Endothelial cell of umbilical vein (primary cell): Measurements from ENCODE around the gene TOX2. TPM values are rescaled to one million over a fixed set of nuclear protein-coding genes. Genes with fewer than 3 reads are reported as not detected.

ENCODE experiments used
- BruUV-seq: library from RNA; stranded (reverse); fragments of 400-500 nt; replicated peaks from 2 replicates; lab custom pipeline; 2021; lab: Mats Ljungman, UMichigan
- CTCF ChIA-PET: fragments of 300-600, 350-600 bp; sonication (Branson Sonifier 250); formaldehyde crosslinking; loops from one replicate; lab custom pipeline; 2021; ENCODE audit warnings: antibody characterized with exemption, inconsistent platforms; lab: Charles Lee
- POLR2A ChIA-PET: fragments of 300-600, 350-600 bp; sonication (Branson Sonifier 250); formaldehyde crosslinking; loops from one replicate; lab custom pipeline; 2021; ENCODE audit warnings: antibody characterized with exemption, inconsistent platforms; lab: Charles Lee
- DNase-seq: peaks from one replicate; pipeline ENCODE4 v3.0.0-alpha.2; 2011; ENCODE audit warnings: low read depth, low spot score
- FAIRE-seq: peaks from 2 replicates; lab custom pipeline; 2011; peaks lifted over from hg19 to GRCh38; lab: Jason Lieb, UNC
- H2AFZ ChIP-seq: 2 replicates; pipeline ENCODE4 v1.6.0; 2012; ENCODE audit warnings: low read depth, low read length, control low read depth, inconsistent platforms
- H3K27ac ChIP-seq: 2 replicates; pipeline ENCODE4 v1.5.1; 2011; ENCODE audit warnings: low read depth, mild to moderate bottlenecking, control low read depth, low read length, moderate library complexity; ENCODE audit not compliant: insufficient read depth
- H3K27me3 ChIP-seq, 2 experiments: 2 replicates each; pipeline versions ENCODE4 v1.6.0 to v1.6.1; 2011; ENCODE audit warnings: low read length in 2 of 2, mixed read lengths in 1 of 2; ENCODE audit not compliant: control insufficient read depth in 2 of 2, insufficient read depth in 2 of 2
- H3K36me3 ChIP-seq, 2 experiments: 2 replicates in 1 of 2; 3 replicates in 1 of 2; pipeline ENCODE4 v1.5.1; 2011; ENCODE audit warnings: low read length in 2 of 2, mild to moderate bottlenecking in 1 of 2, moderate library complexity in 1 of 2; ENCODE audit not compliant: control insufficient read depth in 2 of 2, insufficient read depth in 2 of 2; ENCODE audit errors: extremely low read depth in 1 of 2
- H3K4me1 ChIP-seq: 3 replicates; pipeline ENCODE4 v1.5.1; 2011; ENCODE audit warnings: mild to moderate bottlenecking, low read length; ENCODE audit not compliant: control insufficient read depth, insufficient read depth; ENCODE audit errors: extremely low read depth
- H3K4me2 ChIP-seq: 2 replicates; pipeline ENCODE4 v1.6.1; 2011; ENCODE audit warnings: low read length, control low read depth, mixed read lengths; ENCODE audit not compliant: insufficient read depth
- H3K4me3 ChIP-seq, 3 experiments: fragments of 200-600 bp in 1 of 3; sonication (generic), shearing (Covaris generic) in 1 of 3; replicated peaks in 1 of 3; 2 replicates each; pipeline ENCODE4 v1.5.1; 2011 to 2016; ENCODE audit warnings: control low read depth in 3 of 3, low read length in 3 of 3, mild to moderate bottlenecking in 2 of 3, inconsistent platforms in 1 of 3, low read depth in 1 of 3, moderate library complexity in 1 of 3; ENCODE audit not compliant: insufficient read depth in 1 of 3
- H3K79me2 ChIP-seq: 2 replicates; pipeline ENCODE4 v1.6.0; 2012; ENCODE audit warnings: low read length, inconsistent platforms; ENCODE audit not compliant: control insufficient read depth, insufficient read depth
- H3K9ac ChIP-seq: replicated peaks from 2 replicates; pipeline ENCODE3; 2011; ENCODE audit warnings: low read length, control low read depth; ENCODE audit not compliant: insufficient read depth; ENCODE audit errors: extremely low read depth
- H3K9me1 ChIP-seq: replicated peaks from 3 replicates; pipeline ENCODE4 v1.6.0; 2011; ENCODE audit warnings: mild to moderate bottlenecking, low read length; ENCODE audit not compliant: control insufficient read depth, insufficient read depth; ENCODE audit errors: extremely low read depth
- H3K9me3 ChIP-seq: replicated peaks from 2 replicates; pipeline ENCODE4 v1.5.1; 2012; ENCODE audit warnings: low read length, inconsistent platforms; ENCODE audit not compliant: control insufficient read depth, insufficient read depth
- H4K20me1 ChIP-seq: replicated peaks from 2 replicates; pipeline ENCODE3; 2011; ENCODE audit warnings: mild to moderate bottlenecking, low read length; ENCODE audit not compliant: control insufficient read depth, insufficient read depth; ENCODE audit errors: extremely low read depth
- EZH2 ChIP-seq: IDR thresholded peaks from 2 replicates; pipeline ENCODE4 v1.6.1; 2012; ENCODE audit warnings: borderline replicate concordance, low read depth, mild to moderate bottlenecking, moderate library complexity, low read length, inconsistent platforms; ENCODE audit not compliant: severe bottlenecking
- MAX ChIP-seq: IDR thresholded peaks from 2 replicates; pipeline ENCODE4 v1.6.1; 2011; ENCODE audit not compliant: insufficient read depth, insufficient read length
- MYC ChIP-seq: IDR thresholded peaks from one replicate; pipeline ENCODE4 v1.6.1; 2011; ENCODE audit warnings: mild to moderate bottlenecking, low read depth, low read length
- POLR2A ChIP-seq: IDR thresholded peaks from 2 replicates; pipeline ENCODE4 v1.6.1; 2012; ENCODE audit warnings: low read depth, mild to moderate bottlenecking, control low read depth, low read length
- dilution Hi-C: fragments of 300-500 bp; cut with MboI; formaldehyde crosslinking; loops from one replicate; pipeline ENCODE4 v1.15.0; 2019; ENCODE audit warnings: low sequenced_read_pairs; ENCODE audit not compliant: extremely low pct_ligation_motif_present
- intact Hi-C: fragments of 100-400 bp; cut with micrococcal nuclease; formaldehyde crosslinking; loops from one replicate; pipeline ENCODE4 v1.10.0; 2022
- polyA plus RNA-seq, 4 experiments: library from polyadenylated mRNA; depleted of rRNA in 3 of 4; stranded (reverse) in 3 of 4; unstranded in 1 of 4; fragments of >200 nt; gene quantifications; 2 replicates each; pipeline versions ENCODE4 v1.2.1 to v1.2.3, GENCODE V29; 2011 to 2012; ENCODE audit warnings: missing spikeins in 1 of 4
- total RNA-seq: library from RNA; stranded (reverse); gene quantifications from 2 replicates; pipeline ENCODE4 v1.2.3, GENCODE V29; 2021

TOX2 gene
- total and polyA plus RNA-seq, 2 donors (not counting 3 experiments of a cell fraction or from before 2014, with no cell fraction given), result 7.0 to 18.6 TPM

GRCh38 chr20:44003609-44004008 lies 89.0 kb downstream of the TOX2 start:
- intact Hi-C loops (no loop called here), dilution Hi-C loops (no loop called here)
- Histone ChIP-seq H3K27me3 (no peaks in the 10 kb centered on the region), H3K4me3 (no peak overlapping the region), H4K20me1 (no peaks in the 10 kb centered on the region), H3K4me1 (no peaks in the 10 kb centered on the region), H3K9ac (no peak overlapping the region), H3K4me2 (no peak overlapping the region), H3K9me1 (no peaks in the 10 kb centered on the region), H3K27ac (no peak overlapping the region), H2AFZ (no peak overlapping the region), H3K36me3 (no peaks in the 10 kb centered on the region), H3K9me3 (no peaks in the 10 kb centered on the region), H3K79me2 (no peaks in the 10 kb centered on the region)
- DNase-seq (no peak), FAIRE-seq (no peak)
- no TSS peak for BruUV-seq
- TF ChIP-seq MAX, result no peak
- no peak for TF ChIP-seq POLR2A
- no peak for TF ChIP-seq MYC
- CTCF ChIA-PET, result interaction anchor here (1.4 kb wide), 1 partner anchor 14 kb away, joined by 4 read pairs; no protein-coding TSS in a partner anchor
- POLR2A ChIA-PET, result no interaction called here

GRCh38 chr20:44004306-44004915 lies 89.8 kb downstream of the TOX2 start:
- TF ChIP-seq MAX (no peak), EZH2 (no peak)
- Histone ChIP-seq H2AFZ (no peak overlapping the region), H3K4me2 (no peak overlapping the region), H3K9me1 (no peaks in the 10 kb centered on the region), H3K79me2 (no peaks in the 10 kb centered on the region), H3K27me3 (no peaks in the 10 kb centered on the region), H3K9me3 (no peaks in the 10 kb centered on the region), H3K4me1 (no peaks in the 10 kb centered on the region), H3K4me3 (no peak overlapping the region), H3K9ac (no peak overlapping the region), H3K27ac (no peak overlapping the region), H3K36me3 (no peaks in the 10 kb centered on the region), H4K20me1 (no peaks in the 10 kb centered on the region)
- intact Hi-C loops, result no loop called here
- ChIA-PET POLR2A (no interaction called here), CTCF (interaction anchor here (1.4 kb wide), 2 partner anchors 14 to 20 kb away, joined by 4 read pairs; no protein-coding TSS in a partner anchor)
- no peak for DNase-seq
- dilution Hi-C loops, result no loop called here
- FAIRE-seq, result no peak
- no TSS peak for BruUV-seq
